ENCODE measurements around the gene UBE2H. TPM values are rescaled to one million over a fixed set of nuclear protein-coding genes. Genes with fewer than 3 reads are reported as not detected.

UBE2H gene
- total RNA-seq, 6 experiments from 2014 or later: 89.7 to 108 (median 105) TPM

- no peak overlapping the region for H3K4me3 Mint-ChIP-seq
- no peak for TF ChIP-seq CTCF (IDR thresholded peaks at IDR 0.05)
- H3K9me3 Mint-ChIP-seq: no peaks in the 10 kb centered on the region
- no peak for DNase-seq
- no peaks in the 10 kb centered on the region; the same call in 1 of the 2 replicates for H3K36me3 Mint-ChIP-seq (ENCODE audit: low read depth)
- H3K27me3 Mint-ChIP-seq (ENCODE audit: insufficient read depth): peaks cover 7% of the 10 kb centered on the region; the same call in 1 of the 2 replicates
- peaks cover 30% of the 10 kb centered on the region for H3K4me1 Mint-ChIP-seq (ENCODE audit: low read depth)
- no peak overlapping the region for H3K27ac Mint-ChIP-seq
These were observed 3.3 kb upstream of the UBE2H start for GRCh38 chr7:129955993-129956543.

- Mint-ChIP-seq H3K27ac (no peak overlapping the region), H3K9me3 (no peaks in the 10 kb centered on the region), H3K4me3 (no peak overlapping the region), H3K4me1 (ENCODE audit: low read depth) (peaks cover 16% of the 10 kb centered on the region), H3K36me3 (ENCODE audit: low read depth) (no peaks in the 10 kb centered on the region; the same call in 1 of the 2 replicates), H3K27me3 (ENCODE audit: insufficient read depth) (peaks cover 7% of the 10 kb centered on the region; the same call in 1 of the 2 replicates)
- peak; percentile 33 for DNase-seq
- no peak for TF ChIP-seq CTCF (IDR thresholded peaks at IDR 0.05)
These were observed 591 bp downstream of the UBE2H start for GRCh38 chr7:129952086-129952652.

GRCh38 chr7:129951226-129952085, 1.3 kb downstream of the UBE2H start:
- no peaks in the 10 kb centered on the region for H3K9me3 Mint-ChIP-seq
- no peaks in the 10 kb centered on the region; the same call in 1 of the 2 replicates for H3K36me3 Mint-ChIP-seq (ENCODE audit: low read depth)
- peak; percentile 18; the same call in 1 of the 2 replicates for TF ChIP-seq CTCF (IDR thresholded peaks at IDR 0.05)
- peaks cover 7% of the 10 kb centered on the region; the same call in 1 of the 2 replicates for H3K27me3 Mint-ChIP-seq (ENCODE audit: insufficient read depth)
- H3K4me3 Mint-ChIP-seq: no peak overlapping the region
- no peak overlapping the region for H3K27ac Mint-ChIP-seq
- DNase-seq: no peak
- peaks cover 23% of the 10 kb centered on the region for H3K4me1 Mint-ChIP-seq (ENCODE audit: low read depth)

- peaks cover 7% of the 10 kb centered on the region; the same call in 1 of the 2 replicates for H3K27me3 Mint-ChIP-seq (ENCODE audit: insufficient read depth)
- H3K27ac Mint-ChIP-seq: no peak overlapping the region
- DNase-seq: no peak
- H3K36me3 Mint-ChIP-seq (ENCODE audit: low read depth): no peaks in the 10 kb centered on the region; the same call in 1 of the 2 replicates
- no peak overlapping the region for H3K4me3 Mint-ChIP-seq
- H3K9me3 Mint-ChIP-seq: no peaks in the 10 kb centered on the region
- H3K4me1 Mint-ChIP-seq (ENCODE audit: low read depth): peaks cover 22% of the 10 kb centered on the region
- TF ChIP-seq CTCF (IDR thresholded peaks at IDR 0.05): no peak
These were observed 1.9 kb downstream of the UBE2H start for GRCh38 chr7:129950933-129951225.

- Mint-ChIP-seq H3K27me3 (ENCODE audit: insufficient read depth) (peaks cover 7% of the 10 kb centered on the region; the same call in 1 of the 2 replicates), H3K9me3 (no peaks in the 10 kb centered on the region), H3K36me3 (ENCODE audit: low read depth) (peaks cover under 1% of the 10 kb centered on the region), H3K27ac (no peak overlapping the region), H3K4me3 (no peak overlapping the region), H3K4me1 (ENCODE audit: low read depth) (peaks cover 18% of the 10 kb centered on the region)
- no peak for TF ChIP-seq CTCF (IDR thresholded peaks at IDR 0.05)
- DNase-seq: no peak
These were observed 2.4 kb downstream of the UBE2H start for GRCh38 chr7:129950191-129950932.
